ENCODE results near the gene OVOL2.
A peak's percentile ranks its signal among the peaks of the same experiment; 100 is the strongest.

The OVOL2 gene

GRCh38 chr20:18011951-18012645, 45.6 kb downstream of the OVOL2 start:
- DNase-seq: no peak

GRCh38 chr20:18011482-18011881, 46.2 kb downstream of the OVOL2 start:
- DNase-seq: no peak

- DNase-seq: no peak
Observed at GRCh38 chr20:18009116-18009515, 48.6 kb downstream of the OVOL2 start.

GRCh38 chr20:18007534-18008292, 50.0 kb downstream of the OVOL2 start:
- DNase-seq: no peak

GRCh38 chr20:18006684-18007083, 51.0 kb downstream of the OVOL2 start:
- DNase-seq: no peak

GRCh38 chr20:18005990-18006364, 51.7 kb downstream of the OVOL2 start:
- DNase-seq: no peak

- no peak for DNase-seq
Observed at GRCh38 chr20:18005170-18005989, 52.3 kb downstream of the OVOL2 start.

GRCh38 chr20:18004384-18005031, 53.2 kb downstream of the OVOL2 start:
- no peak for DNase-seq

- no peak for DNase-seq
Observed at GRCh38 chr20:18003897-18004296, 53.8 kb downstream of the OVOL2 start.

GRCh38 chr20:18001131-18001921, 56.4 kb downstream of the OVOL2 start:
- no peak for DNase-seq

GRCh38 chr20:17999566-17999965, 58.1 kb downstream of the OVOL2 start:
- no peak for DNase-seq

- no peak for DNase-seq
Observed at GRCh38 chr20:17998446-17998845, 59.3 kb downstream of the OVOL2 start.

- no peak for DNase-seq
Observed at GRCh38 chr20:17995967-17996819, 61.5 kb downstream of the OVOL2 start.

GRCh38 chr20:17993546-17993945, 64.2 kb downstream of the OVOL2 start:
- no peak for DNase-seq

- no peak for DNase-seq
Observed at GRCh38 chr20:17992847-17993513, 64.7 kb downstream of the OVOL2 start.

- peak; percentile 11 for DNase-seq
Observed at GRCh38 chr20:17992224-17992637, 65.5 kb downstream of the OVOL2 start.

- no peak for DNase-seq
Observed at GRCh38 chr20:17990278-17990972, 67.3 kb downstream of the OVOL2 start.

GRCh38 chr20:17987988-17988387, 69.7 kb downstream of the OVOL2 start:
- DNase-seq: no peak

- DNase-seq: no peak
Observed at GRCh38 chr20:17985388-17986018, 72.2 kb downstream of the OVOL2 start.

- DNase-seq: no peak
Observed at GRCh38 chr20:17976305-17976704, 81.4 kb downstream of the OVOL2 start.
